ENCODE results near the gene TM9SF4.
"Not testable (repeated sequence)": the region's sequence is repeated elsewhere in the genome, so short reads cannot be mapped to it uniquely, and the experiment has no call there.

TM9SF4 gene

GRCh38 chr20:32091888-32092346 is 17.6 kb upstream of the TM9SF4 start:
- peak; percentile 73 for DNase-seq

- no peak for DNase-seq
Measured at GRCh38 chr20:32098786-32099185, 10.7 kb upstream of the TM9SF4 start.

GRCh38 chr20:32108814-32109391 is 611 bp upstream of the TM9SF4 start:
- no peak for DNase-seq

- no peak for DNase-seq
Measured at GRCh38 chr20:32110173-32110704, 725 bp downstream of the TM9SF4 start.

DNA sequence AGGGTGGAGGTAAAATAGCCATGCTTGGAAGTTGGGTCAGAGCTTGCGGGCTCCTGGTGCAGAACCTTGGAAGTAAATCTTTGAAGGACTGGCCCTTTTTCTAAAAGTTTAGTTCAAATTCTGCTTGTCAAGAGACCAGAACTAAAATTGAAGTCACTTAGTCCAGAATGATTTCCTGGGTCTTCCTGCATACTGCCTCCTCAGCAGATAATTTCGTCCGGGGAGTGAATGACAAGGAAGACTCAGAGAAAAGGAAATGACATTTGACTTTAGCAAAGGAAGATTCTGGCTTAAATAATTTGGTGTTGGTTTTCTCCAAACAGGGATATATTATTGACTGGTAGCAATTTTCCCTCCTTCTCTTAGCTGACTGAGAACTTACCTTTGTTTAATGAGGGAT is 1.2 kb downstream of the TM9SF4 start:
- DNase-seq: no peak

DNA sequence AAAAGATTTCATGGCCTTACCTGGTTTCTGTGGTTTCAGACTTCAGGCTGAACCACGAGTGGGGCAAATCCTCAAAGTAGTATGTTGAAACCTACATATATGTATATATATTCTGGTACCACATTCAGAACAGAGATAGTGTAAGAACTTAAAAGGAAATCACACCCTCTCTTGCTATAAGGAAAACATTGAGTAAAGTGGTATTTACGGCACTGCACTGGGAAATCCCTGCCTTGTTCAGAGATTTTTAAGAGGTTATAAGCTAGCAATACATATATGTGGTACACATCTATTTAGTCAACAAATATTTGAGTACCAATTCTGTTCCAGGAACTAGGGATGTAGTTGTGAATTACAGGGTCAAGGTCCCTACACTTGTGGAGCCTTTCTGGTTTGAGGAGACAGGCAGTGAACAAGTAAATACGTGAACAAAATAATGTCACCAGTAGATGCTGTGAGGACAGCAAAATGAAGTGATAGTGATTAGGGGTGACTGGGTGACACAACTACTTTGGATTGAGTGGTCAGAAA is 1.7 kb downstream of the TM9SF4 start:
- DNase-seq: no peak

GRCh38 chr20:32111753-32112152 is 2.2 kb downstream of the TM9SF4 start:
- DNase-seq: no peak

DNA sequence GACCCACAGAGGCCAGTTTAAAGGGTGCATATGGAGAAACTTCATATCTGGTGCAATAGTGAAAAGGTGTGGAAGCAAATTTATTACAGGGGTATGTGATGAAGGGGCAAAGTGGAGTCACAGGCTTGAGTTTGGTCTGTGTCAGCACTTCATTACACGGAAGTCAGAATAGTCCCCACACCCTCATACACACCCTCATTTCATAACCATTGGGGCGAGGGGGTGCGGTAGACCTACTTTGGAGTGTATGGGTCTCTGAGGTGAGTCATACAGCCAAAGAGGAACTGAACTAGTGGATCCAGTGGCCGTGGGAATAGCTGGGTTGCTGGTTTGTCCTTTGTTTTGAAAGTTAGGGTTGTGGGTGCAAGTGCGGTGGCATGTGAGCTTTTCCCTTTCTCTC is 3.3 kb downstream of the TM9SF4 start:
- DNase-seq: no peak

DNA sequence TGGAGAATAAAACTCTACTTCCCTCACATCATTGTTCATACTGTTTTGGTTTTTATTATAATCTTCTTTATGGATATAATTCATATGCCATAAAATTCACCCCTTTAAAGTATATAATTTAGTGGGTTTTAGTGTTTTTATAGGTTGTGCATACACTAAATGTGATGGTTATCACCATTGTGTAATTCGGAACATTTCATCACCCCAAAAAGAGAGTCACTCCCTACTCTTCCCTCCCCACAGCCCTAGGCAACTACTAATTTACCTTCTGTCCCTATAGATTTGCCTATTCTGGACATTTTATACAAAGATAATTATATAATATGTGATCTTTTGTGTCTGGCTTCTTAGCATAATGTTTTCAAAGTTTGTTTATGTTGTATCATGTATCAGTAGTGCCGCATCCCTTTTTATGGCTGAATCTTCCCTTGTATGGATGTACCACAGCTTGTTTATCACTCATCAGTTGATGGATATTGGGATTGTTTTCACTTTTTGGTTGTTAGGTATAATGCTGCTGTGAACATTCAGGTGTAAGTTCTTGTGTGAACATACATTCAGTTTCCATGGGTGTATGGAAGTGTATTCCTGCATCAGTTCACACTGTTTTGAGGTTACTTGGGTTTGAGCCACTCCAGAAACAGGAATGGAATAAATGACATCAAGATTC is 4.2 kb downstream of the TM9SF4 start:
- DNase-seq: no peak

DNA sequence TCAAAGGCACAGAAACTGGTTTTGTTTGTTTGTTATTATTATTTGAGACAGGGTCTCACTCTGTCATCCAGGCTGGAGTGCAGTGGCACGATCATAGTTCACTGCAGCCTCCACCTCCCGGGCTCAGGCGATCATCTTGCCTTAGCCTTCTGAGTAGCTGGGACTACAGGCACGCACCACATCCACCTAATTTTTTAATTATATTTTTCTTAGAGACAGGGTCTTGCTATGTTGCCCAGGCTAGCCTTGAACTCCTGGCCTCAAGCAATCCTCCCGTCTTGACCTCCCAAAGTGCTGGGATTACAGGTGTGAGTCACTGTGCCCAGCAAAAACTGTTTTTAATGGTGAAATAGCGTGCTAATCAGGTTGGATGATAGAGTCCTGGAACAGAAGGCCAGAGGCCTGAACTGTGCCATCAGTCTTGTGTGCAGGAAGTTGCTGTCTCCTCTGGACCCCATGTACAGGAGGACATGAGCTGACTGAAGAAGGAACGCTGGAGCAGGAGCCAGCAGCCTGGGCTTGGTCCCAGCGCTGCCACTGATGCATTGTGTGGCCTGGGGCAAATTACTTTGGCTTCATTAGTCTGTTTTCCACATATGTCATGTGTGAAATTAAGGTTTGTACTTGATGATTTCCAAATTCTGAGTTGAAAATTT is 4.9 kb downstream of the TM9SF4 start:
- no peak for DNase-seq

- DNase-seq: no peak
Measured at GRCh38 chr20:32115211-32115767, 5.8 kb downstream of the TM9SF4 start.

- DNase-seq: no peak
Measured at GRCh38 chr20:32116079-32116521, 6.6 kb downstream of the TM9SF4 start.

- DNase-seq: not testable (repeated sequence)
Measured at GRCh38 chr20:32116796-32117195, 7.3 kb downstream of the TM9SF4 start.

DNA sequence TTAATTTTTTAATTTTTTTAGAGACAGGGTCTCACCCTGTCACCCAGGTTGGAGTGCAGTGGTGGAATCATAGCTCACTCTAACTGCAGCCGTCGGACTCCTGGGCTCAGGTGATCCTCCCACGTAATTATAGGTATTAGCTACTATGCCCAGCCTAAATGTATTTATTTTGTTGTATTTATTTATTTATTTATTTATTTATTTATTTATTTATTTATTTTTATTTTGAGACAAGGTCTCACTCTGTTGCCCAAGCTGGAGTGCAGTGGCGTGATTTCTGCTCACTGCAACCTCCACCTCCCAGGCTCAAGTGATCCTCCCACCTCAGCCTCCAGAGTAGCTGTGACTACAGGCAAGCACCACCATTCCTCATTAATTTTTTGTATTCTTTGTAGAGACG is 8.9 kb downstream of the TM9SF4 start:
- not testable (repeated sequence) for DNase-seq

- no peak for DNase-seq
Measured at GRCh38 chr20:32119734-32120133, 10.2 kb downstream of the TM9SF4 start.

GRCh38 chr20:32121908-32122307 is 12.4 kb downstream of the TM9SF4 start:
- DNase-seq: not testable (repeated sequence)

DNA sequence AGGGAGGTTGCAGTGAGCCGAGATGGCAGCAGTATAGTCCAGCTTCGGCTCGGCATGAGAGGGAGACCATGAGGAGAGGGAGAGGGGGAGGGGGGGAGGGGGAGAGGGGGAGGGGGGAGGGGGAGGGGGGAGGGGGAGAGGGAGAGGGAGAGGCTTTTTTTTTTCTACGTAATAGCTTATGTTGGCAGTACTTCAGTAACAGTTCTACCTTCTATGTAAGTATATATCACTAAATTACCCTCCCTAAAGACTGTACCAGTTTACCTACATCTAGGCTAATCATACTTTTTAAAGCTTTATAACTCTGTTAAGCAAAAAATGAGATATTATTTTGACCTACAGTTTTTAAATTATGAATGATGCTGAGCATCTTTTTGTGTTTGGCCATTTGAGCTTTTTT is 13.6 kb downstream of the TM9SF4 start:
- DNase-seq: no peak

DNA sequence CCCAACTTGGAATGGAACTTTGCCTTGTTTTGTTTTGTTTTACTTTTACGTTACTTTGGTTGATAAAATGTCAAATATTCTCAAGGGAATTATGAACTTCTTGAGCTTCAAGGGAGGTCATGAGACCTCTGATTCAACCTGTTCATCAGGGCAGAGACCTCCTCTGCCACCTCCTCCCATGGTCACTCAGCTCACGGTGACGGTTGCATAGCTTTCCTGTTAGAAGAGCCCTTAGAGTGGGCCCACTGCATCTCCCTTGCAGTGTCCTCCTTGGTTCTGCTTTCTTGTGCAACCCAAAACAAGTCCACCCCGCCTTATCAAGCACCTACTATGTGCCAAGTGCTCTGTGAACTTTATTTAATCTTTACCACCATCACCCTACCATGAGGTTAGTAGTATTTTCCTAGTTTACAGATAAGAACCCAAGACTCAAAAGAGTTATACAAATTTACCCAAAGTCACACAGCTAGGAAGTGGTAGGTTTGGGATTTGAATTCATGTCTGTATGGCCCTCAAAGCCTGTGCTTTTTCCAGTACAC is 15.5 kb downstream of the TM9SF4 start:
- DNase-seq: no peak

DNA sequence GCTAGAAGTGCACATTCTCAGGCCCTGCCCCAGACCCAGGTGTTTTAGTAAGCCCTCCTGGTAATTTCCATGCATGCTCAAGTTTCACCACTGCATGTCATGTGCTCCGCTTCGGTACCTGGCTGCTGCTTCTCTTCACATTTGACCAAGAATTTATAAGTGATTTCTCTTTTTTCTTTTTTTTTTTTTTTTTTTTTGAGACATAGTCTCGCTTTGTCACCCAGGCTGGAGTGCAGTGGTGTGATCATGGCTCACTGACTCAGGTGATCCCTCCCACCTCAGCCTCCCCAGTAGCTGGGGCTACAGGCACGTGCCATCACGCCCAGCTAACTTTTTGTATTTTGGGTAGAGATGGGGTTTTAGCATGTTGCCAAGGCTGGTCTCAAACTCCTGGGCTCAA is 16.0 kb downstream of the TM9SF4 start:
- DNase-seq: no peak

DNA sequence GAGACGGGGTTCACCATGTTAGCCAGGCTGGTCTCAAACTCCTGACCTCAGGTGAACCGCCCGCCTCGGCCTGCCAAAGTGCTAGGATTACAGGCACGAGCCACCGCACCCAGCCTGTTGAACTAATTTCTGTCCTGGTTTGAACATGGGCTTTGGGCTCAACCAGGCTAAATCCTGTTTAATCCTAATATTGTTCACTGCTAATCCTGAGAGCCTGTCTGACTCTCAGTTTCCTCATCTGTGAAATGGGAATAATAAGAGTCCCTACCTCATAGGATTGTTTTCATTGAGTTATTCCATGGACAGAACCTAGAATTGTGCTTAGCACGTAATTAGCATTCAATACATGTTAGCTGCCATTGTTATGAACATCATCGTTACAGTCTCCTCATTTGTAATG is 17.4 kb downstream of the TM9SF4 start:
- no peak for DNase-seq

DNA sequence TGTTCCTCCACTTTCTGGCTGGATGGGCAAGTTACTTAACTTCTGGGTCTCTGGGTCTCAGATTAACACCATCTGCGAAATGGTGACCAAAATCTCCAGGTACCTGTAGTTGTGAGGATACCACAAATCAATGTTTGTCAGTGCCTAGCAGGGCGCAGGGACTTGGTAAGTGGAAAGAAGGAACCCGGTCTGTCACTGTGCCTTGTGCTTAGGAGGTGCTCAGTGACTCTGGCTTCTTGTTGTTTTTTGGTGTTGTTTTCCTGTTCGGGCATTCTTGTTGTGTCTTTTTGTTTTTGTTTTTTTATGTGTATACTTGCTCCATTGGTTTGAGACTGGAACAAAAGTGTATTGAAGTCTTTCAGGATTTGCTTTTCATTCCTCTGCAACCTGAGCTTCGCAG is 17.8 kb downstream of the TM9SF4 start:
- no peak for DNase-seq

- no peak for DNase-seq
Measured at GRCh38 chr20:32128167-32128566, 18.7 kb downstream of the TM9SF4 start.

DNA sequence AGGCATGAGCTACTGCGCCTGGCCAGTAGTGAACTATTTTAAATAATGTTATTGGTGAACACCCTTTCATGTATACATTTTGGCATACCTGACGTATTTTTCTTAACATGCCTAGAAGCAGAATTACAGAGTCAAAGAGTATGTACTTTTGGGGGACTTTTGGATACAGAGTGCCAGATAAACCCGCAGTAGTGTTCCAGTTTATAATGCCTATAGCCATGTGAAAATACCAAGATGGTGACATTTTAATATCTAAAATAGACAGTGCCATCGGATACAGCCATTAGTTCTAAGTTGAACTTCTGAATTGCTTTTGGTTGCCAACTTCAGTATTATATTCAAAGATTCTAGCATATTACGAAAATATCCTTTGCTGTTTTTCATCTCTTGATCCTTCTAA is 20.3 kb downstream of the TM9SF4 start:
- no peak for DNase-seq

All from stimulated activated CD4-positive, alpha-beta T cell treated with anti-CD3 and anti-CD28 coated beads, Interleukin-12 subunit alpha, Interleukin-12 subunit beta, amount 100 ng/mL, for 4 hours (primary cell).